NCI-H1417 (cell line): ENCODE results near the gene FAM83F.
"Not testable (repeated sequence)": the region's sequence is repeated elsewhere in the genome, so short reads cannot be mapped to it uniquely, and the experiment has no call there.

Experiments
- DNase-seq, 3 experiments: peaks; one replicate each; lab custom pipeline; 2025; lab: John Stamatoyannopoulos, UW

FAM83F gene

DNA sequence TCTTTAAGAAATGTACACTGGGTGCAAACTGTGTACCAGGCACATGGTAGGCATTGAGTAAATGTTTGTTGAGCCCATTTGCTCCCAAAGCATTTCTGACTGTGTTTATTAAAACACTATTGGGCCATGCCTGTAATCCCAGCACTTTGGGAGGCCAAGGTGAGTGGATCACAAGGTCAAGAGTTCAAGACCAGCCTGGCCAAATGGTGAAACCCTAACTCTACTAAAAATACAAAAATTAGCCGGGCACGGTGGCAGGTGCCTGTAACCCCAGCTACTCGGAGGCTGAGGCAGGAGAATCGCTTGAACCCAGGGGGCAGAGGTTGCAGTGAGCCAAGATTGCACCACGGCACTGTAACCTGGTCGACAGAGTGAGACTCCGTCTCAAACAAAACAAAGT lies 1.9 kb upstream of the FAM83F start:
- not testable (repeated sequence) for DNase-seq

DNA sequence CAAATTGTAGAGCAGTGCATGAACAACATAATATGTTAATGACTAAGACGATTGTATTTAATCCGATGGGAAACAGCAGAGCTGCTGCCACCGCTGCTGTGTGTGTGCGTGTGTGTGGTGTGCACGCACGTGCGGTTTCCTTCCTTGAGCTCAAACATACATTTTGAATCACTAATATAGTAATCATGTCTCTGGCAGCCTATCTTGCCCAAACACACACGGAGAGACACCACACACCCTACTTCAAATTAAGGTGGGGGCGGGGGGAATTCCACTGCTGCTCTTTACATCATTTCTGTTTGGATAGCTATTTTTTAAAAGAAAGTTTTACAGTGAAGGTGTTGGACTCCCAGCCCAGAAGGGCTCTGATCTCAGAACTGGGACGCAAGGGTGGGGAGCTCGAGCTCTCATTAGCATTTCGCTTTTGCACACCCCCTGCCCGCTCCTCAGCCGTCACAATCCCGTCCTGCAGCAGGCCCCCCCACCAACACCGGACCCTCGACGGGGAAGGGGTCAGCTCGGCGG lies 651 bp upstream of the FAM83F start:
- DNase-seq: peak in 1 of 3 experiments; percentile 30

DNA sequence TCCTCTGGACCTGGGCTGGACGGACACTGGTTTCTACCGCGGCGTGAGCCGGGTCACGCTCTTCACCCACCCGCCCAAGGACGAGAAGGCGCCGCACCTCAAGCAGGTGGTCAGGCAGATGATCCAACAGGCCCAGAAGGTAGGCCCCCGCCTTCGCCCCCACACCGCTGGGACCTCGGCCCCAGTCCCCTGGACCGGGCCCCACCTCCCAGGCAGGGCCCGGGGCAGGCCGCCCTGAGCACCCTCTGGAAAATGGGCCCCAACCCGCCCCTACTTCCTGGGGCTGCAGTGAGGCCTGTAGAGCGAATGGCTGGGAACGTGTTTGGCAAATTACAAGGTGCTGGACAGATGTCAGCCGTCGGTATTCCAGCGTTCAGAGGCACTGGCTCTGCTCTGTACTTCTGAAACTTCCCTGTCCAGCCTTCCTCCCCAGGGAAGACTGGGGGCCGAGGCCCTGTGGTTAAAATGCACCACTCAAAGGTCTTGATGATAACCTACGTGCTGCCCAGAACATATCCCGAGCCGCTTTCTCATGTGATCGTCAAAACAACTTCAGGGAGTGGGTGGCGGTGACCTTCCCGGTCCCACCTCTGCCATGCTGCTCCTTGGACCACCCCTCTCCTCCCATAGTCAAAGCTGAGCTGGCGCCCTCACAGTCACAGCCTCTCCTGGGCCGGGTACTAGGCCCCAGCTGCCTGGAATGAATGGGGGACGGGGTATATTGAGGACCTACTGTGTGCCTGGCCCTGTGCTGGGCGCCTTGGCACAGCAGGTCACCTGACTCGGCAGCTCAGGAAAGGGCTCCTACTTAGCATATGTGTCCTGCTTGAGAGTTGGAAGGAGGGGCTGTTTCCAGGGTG lies 869 bp downstream of the FAM83F start:
- peak in 2 of 3 experiments; percentile 38 to 59 for DNase-seq

DNA sequence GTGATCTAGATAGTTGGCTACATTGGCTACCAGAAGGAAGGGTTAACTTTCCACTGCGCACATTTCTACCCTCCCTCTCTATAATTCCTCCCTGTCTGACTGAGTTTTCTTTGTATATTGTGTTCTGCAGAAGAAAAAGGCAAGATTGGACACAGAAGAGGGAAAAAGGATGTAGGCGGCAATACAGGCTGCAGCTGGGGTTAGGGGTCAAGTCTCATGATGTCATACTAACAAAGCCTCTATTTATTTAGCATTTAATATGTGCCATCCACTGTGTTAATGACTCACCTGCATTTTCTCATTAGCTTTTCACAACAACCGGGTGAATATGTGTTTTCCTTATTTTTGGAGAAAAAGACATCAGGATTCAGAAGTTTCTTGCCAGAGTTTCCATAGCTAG lies 2.0 kb downstream of the FAM83F start:
- DNase-seq: peak in 1 of 3 experiments; percentile 20

DNA sequence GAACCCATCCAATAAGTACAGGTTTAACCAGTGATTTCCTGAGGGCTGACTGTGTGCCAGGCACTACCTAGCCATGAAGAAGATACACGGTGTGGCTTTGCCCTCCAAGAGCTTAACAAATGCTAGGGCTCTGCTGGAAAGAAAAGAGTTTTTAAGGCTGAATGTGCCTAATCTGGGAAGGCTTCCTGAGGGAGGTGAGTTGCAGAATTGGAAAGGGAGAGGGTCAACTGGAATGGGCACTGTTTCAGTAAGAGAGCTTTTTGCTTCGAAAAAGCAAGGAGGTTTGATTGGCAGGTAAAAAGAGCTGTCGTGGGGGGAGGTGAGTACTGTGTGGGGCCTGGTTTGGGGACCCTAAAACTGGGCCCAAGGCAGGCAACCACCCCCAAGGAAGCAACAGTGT lies 2.7 kb downstream of the FAM83F start:
- no peak for DNase-seq

DNA sequence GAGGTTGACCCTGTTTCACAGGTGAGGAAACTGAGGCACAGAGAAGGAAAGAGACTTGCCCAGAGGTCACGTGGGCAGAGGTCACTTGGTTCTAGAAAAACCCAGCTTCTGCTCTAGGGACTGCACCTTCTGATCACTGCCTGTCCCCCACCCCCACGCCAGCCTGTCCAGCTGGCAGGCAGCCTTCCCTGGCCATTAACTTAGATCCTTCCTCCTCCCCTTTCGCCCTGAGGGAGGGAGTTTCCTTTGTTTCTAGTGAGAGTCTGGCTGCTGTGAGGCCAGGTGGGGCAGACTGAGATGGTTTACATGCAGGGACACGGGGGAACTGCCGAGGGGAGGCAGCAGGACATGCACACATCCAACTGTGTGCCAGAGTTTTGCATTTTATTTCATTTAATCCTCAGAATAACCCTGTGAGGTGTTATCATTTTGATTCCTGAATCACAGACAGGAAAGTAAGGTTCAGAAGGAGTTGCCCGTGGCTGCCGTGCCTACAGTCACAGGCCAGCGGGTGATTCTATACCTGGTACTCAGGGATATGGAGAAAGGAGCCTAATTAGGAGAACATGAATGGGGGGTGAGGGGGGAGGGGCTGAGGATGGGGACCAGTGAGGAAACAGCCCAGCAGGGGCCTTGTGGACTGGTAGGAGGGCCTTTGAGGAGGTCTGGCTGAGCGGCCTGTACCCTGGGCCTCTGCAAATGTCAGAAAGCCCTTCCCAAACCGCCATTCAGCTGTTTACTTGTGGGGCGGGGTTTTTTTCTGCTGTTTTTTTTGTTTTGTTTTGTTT lies 3.4 kb downstream of the FAM83F start:
- DNase-seq: peak; percentile 14 to 98 (median 91)

DNA sequence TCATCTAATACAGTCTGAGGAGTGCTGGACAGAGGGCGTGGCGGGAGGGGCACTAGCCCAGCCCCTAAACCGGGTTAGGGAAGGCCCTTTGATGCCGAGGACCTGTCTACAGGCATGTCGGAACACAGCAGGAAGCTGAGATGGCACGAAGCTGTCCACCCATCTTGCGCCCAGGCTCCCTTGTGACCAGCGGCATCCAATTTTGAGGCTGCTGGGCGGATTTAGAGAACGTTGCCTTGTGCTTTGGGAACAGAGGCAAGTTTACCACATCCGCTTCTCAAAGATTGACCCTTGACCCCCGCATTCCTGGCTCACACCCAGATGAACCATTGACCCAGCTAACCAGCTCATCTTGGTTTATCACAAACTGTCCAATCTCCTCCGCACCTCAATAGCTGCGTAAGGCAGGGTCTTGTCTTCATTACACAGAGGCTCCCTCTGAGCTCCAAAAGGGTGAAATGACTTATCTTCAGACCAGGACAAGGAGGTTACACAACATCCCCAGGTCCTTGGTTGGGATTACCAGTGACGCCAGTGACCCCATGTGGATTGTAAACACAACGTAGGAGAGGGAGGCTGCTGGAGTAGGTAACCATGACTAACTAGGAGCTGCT lies 4.5 kb downstream of the FAM83F start:
- peak in 1 of 3 experiments; percentile 40 for DNase-seq

DNA sequence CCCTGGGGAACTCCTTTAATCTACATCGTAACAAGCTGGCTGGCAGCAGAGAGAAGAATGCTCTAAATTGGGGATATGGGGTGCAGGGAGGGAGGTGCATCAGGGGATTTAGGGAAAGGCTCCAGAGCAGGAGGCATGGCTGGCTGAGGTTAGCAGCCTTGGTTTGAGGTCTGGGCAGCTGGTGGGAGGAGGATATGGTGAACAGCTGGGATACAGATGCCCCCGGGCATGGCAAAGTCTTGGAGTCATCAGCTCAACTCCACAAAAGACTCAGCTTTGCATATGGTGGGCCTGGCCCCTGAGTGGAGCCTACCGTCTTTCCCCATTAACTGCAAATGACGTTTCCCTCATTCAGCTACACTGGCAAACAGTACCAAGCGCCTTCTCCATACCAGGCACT lies 5.4 kb downstream of the FAM83F start:
- no peak for DNase-seq

DNA sequence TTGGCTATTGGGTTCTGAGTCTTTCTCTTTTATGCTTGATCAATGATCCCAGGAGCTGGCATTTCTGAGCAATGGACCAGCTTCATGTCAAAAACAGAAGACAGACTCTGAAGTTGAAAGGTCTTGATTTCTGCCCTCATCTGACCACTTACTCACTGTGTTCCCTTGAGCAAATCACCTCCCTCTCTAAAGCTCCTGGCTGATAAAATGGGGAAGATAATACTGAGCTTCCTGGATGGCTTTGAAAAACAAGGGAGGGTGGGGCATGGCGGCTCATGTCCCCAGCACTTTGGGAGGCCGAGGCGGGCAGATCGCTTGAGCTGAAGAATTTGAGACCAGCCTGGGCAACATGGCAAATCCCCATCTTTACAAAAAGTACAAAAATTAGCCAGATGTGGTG lies 6.4 kb downstream of the FAM83F start:
- no peak for DNase-seq

DNA sequence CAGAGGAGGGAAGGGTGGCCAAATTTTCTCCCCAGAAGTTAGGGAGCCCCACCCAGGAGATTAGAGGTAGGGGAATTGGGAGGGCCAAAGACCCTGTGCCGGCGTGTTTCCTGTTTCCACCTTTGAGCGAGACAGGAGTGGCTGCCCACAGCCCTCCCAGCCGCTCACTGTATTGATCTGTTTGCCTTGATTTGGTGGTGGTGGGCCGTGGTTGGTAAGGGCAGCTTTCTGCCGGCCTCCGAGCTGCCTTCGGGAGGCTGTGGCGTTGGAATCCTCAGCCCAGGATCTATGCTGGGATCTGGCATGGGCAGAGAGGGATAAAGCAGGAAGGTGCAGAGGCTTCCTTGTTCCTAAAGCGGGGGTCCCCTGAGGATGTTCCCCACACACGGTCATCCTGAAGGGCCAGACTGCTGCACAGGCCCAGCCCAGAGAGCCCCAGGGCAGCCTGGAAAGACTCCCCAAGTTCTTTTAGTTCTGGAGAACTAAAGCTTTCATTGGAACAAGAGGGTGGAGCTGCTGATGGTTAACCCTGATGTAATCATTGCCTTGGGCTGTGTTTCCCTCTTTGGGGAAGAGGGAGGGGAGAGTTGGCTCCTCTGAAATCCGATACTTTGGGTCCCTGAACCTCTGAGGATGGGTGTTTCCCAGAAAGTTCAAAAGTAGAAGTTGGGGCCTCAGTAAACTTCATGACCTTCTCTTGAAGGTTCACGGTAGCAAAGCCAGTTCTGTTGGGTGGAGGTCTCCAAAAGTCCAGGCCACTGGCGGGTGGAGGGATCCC lies 7.2 kb downstream of the FAM83F start:
- DNase-seq: peak in 1 of 3 experiments; percentile 2

DNA sequence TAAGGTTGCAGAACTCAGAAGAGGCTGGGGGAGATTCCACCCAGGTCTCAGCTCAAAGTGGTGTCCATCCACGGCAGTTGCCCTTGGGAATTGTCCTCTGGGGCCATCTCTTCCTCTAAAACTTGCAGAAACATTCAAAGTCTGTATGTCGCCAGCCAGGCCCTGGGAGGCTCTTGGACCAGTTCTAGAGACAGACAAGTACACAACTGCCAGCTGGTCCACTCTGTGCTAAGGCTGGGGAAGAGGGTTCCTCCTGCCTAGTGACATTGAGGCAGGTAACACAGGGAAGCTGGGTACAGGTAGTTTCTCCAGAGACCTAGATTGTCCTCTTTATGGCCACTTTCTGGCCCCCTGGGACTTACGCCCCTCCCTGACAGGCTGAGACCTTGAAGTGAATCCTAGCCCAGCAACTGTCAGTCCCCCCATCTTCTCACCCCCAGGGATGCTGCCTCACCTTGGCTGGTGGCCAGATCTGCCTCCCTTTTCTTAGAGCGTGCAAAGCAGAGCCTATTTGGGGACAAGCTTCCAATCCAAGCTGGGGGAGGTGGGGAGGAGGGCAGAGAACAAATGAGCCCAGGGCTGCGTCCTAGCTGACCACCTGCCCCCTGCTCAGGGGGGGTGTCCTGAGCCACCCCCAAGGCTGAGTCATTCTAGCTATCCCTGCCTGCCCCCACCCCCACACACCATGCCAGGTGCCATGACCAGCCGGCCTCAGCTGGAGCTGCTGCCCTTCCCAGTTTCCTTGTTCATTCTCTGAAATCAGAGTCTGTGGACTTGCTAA lies 8.4 kb downstream of the FAM83F start:
- peak in 2 of 3 experiments; percentile 53 to 78 for DNase-seq

DNA sequence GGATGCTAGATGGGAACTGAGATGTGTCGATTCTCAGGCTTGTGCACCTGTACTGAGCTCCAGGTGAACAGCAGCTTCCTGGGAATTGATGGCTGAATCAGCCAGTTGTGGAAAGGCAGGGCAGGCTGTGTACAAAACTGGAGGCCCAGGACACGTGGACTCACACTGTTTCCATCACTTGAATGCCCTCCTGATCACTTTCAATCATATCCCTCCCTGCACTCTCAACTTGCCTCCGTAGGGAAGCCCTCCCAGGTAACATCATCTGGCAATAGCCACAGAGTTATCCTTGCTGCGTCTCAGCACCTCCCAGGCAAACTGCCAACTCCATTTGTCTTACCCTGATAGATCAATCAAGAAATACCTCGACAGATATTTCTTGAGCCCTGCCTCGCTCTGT lies 10.1 kb downstream of the FAM83F start:
- peak in 1 of 3 experiments; percentile 56 for DNase-seq

DNA sequence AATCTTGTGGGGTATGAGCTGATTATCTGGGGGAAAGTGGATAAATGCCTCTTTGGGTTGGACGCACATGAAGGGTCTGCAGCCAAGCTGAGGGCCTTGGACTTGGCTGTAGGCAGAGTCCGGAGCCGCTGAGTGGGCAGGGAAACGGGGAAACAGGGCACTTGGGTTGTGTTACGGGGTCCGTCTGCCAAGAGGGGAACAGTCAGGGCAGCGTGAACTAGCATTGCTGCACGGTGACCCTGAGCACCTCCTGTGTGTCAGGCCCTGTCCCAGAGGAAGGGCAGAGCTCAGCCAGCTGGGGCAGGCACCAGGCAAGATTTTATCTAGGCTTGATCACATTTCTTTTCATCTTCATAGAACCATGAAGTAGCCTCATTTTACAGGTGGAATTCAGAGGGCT lies 11.9 kb downstream of the FAM83F start:
- DNase-seq: no peak

DNA sequence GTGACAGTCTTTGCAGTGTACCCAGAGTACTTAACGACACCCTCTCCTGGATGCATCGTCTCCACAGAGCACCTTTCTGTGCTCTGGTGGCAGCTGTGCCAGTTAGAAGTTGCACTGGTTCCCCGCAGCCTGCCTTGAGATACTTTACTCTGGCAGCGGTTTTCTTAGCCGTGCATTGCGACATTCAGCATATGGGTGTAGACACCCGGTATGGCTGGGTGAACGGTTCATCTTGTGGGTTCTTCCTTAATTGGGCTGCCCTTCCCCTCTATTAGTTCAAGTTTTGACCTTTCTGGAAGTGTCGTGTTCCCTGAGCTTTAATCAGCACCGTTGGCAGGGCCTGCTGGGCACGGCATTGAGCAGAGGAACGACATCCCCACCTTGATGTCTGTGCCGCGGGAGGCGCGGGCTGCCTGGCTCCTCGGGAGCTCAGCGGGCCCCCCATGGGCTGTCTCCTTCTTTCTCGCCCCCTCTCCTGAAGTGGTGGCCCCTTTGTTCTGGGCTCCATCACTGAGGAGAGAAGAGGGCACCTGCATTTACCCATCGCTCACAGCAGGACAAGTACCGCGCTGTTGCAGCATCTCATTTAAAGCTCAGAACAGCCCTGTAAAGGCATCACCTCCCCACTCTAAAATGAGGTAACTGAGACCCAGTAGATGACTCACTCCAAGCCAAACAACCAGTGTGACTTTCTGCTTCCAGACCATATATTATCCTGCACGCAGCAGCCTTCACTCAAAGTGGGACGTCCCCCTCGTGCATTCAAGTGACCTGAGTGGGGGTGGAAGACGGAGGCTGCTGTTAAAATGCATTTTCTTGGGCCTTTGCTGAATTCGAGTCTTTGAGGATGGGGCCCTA lies 13.3 kb downstream of the FAM83F start:
- no peak for DNase-seq

DNA sequence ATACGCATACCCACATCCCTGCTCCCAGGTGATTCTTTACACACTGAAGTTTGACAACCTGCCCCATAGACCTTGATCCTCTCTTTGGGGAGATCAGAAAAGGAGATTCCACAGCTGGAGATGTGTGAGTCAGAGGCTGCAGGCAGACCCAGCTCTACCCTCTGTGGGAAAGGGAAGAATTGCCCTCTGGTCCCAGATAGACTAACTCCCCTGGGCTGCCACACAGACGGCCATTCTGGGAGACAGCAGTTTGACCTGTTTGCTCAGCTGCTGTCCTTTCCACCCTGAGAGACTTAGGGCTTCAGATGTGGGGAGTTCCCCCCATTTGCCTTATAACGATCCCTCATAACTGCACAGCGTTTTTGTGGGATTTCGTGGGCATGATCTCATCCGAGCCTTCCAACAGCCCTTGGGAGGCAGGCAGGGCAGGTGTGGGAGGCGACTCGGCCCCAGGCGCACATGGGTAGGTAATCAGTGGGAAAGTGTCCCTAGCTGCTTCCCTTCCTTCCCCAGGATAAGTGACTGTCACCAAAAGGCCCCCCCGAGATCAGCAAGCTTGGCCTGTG lies 14.1 kb downstream of the FAM83F start:
- peak in 1 of 3 experiments; percentile 35 for DNase-seq

DNA sequence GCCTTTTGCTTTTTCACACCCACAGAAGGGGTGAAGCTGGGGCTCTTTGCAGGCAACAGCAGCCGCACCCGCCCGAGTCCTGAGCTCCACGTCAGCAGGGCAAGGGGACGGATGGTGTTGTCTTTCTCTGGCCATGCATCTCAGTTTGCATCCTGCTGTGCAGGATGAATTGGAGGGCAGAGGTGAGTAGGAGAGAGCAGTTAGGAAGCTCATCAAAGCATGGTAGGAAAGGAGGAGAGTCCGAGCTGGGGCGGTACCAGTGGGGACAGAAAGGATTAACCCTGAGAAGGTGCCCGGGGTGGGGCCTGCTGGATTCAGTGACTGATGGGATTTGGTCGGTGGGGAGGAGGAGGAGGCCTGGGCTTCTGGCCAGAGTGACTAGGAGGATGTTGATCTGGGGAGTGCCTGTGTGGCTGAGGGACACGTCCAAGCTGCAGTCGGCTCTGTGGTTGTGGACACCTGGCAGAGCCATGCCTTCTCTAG lies 14.6 kb downstream of the FAM83F start:
- peak in 2 of 3 experiments; percentile 40 to 79 for DNase-seq

DNA sequence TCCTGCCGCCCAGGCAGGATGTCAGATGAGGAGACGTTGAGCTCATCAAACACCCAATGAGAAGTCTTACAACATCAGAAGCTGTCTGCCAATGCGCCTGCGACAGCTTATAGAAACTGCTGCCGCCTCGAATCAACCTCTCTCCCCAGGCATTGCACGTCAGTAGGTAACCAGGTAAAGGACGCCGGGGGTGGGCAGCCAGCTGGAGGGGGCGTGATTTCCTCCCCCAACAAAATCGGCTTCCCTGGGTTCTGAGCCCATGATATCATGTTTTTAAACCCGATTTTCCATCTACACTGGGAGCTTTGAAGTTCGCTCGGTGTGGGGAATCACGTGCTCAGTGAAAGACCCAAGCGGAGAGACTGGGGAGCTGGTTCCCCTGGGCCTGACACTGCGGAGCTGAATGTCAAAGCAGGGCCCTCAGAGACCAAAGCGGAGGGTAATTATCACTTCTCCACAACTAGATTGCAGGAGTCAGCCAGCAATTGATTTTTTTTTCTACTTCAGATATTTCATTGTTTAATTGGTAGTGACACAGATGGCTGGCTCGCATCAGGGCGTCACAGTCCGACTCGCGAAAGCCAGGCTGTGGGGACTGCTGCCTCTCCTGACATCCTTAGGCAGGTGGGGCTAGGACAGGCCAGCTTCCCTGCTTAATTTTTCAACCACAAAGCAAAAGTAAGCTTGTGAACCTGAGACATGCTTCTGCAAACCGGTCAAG lies 15.4 kb downstream of the FAM83F start:
- peak in 2 of 3 experiments; percentile 62 to 84 for DNase-seq

DNA sequence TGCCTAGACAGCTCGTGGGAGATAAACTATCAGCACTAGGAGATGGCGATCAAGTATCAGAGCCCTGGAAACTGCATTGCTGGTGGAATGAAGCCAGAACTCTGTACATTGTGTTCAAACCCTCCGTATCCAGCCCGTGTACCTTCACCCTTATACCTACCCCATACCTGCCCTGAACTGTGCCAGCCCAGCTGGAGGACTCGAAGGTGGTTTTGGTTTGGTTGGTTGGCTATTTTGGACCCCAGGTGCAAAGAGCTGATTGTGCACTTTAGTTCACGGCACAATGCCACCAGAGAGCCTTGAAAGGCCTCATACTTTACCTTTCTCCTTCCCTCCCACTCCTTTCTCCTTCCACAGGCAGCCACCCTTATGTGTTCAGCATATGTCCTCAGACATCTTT lies 16.0 kb downstream of the FAM83F start:
- no peak for DNase-seq
